Thyroid gland (tissue), 4 donors: ENCODE data around the gene SOD1.

Experiments used
- POLR2A ChIP-seq, 2 donors: fragments of 450-650 bp; IDR thresholded peaks; one replicate each; pipeline ENCODE4 v1.6.1; 2017; ENCODE audit warnings: antibody characterized with exemption in 2 of 2, mild to moderate bottlenecking in 2 of 2, moderate library complexity in 1 of 2
- TF ChIP-seq, protein P1 (sequence below), 6 experiments: fragments of 200-600 bp in 3 of 6; fragments of 450-650 bp in 3 of 6; sonication (generic) in 3 of 6; IDR thresholded peaks; one replicate each; pipeline ENCODE4 v1.5.1; 2016 to 2019; ENCODE audit warnings: antibody characterized with exemption in 6 of 6, mild to moderate bottlenecking in 2 of 6, inconsistent platforms in 1 of 6, moderate library complexity in 1 of 6

DNA sequence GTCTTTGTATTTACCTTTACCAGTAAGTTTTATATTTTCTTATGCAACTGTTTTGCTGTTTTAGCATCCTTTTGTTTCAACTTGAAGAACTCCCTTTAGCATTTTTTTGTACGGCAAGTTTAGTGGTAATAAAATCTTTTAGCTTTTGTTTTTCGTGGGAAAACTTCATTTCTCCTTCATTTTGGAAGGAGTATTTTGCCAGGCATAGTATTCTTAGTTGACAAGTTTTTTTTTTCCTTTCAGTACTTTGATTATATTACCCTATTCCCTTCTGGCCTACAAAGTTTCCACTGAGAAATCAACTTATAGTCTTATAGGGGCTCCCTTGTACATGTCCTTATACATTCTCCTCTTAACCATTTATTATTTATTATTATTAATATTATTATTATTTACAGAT lies 22.6 kb upstream of the SOD1 start:
- TF ChIP-seq, protein P1, sequence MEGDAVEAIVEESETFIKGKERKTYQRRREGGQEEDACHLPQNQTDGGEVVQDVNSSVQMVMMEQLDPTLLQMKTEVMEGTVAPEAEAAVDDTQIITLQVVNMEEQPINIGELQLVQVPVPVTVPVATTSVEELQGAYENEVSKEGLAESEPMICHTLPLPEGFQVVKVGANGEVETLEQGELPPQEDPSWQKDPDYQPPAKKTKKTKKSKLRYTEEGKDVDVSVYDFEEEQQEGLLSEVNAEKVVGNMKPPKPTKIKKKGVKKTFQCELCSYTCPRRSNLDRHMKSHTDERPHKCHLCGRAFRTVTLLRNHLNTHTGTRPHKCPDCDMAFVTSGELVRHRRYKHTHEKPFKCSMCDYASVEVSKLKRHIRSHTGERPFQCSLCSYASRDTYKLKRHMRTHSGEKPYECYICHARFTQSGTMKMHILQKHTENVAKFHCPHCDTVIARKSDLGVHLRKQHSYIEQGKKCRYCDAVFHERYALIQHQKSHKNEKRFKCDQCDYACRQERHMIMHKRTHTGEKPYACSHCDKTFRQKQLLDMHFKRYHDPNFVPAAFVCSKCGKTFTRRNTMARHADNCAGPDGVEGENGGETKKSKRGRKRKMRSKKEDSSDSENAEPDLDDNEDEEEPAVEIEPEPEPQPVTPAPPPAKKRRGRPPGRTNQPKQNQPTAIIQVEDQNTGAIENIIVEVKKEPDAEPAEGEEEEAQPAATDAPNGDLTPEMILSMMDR (IDR thresholded peaks at IDR 0.05), result no peak
- no peak for TF ChIP-seq POLR2A (IDR thresholded peaks at IDR 0.05)
